VCaP (cell line): ENCODE results near the gene NRXN3.

Experiments used
- H3K27ac ChIP-seq: fragments of 450-650 bp; 2 replicates; pipeline ENCODE4 v1.5.1; 2017
- CTCF ChIP-seq: fragments of 450-650 bp; conservative IDR thresholded peaks from 2 replicates; pipeline ENCODE4 v1.5.1; 2017; ENCODE audit warnings: mild to moderate bottlenecking, moderate library complexity

Gene NRXN3

GRCh38 chr14:78302841-78303240, 132.7 kb downstream of the NRXN3 start:
- no peak for TF ChIP-seq CTCF
- no peak overlapping the region for H3K27ac ChIP-seq

- no peak for TF ChIP-seq CTCF
- H3K27ac ChIP-seq: no peak overlapping the region
Observed at GRCh38 chr14:78307671-78308070, 137.5 kb downstream of the NRXN3 start.

- H3K27ac ChIP-seq: no peak overlapping the region
- no peak for TF ChIP-seq CTCF
Observed at GRCh38 chr14:78308079-78308478, 137.9 kb downstream of the NRXN3 start.

- no peak overlapping the region for H3K27ac ChIP-seq
- no peak for TF ChIP-seq CTCF
Observed at GRCh38 chr14:78310272-78310671, 140.1 kb downstream of the NRXN3 start.

GRCh38 chr14:78313499-78313898, 143.3 kb downstream of the NRXN3 start:
- TF ChIP-seq CTCF: no peak

GRCh38 chr14:78314484-78314883, 144.3 kb downstream of the NRXN3 start:
- H3K27ac ChIP-seq: no peak overlapping the region
- TF ChIP-seq CTCF: no peak

More at GRCh38 chr14:78313499-78313898, 143.3 kb downstream of the NRXN3 start:
- no peak overlapping the region for H3K27ac ChIP-seq

GRCh38 chr14:78316052-78316451, 145.9 kb downstream of the NRXN3 start:
- no peak for TF ChIP-seq CTCF
- no peak overlapping the region for H3K27ac ChIP-seq

- H3K27ac ChIP-seq: no peak overlapping the region
- TF ChIP-seq CTCF: no peak
Observed at GRCh38 chr14:78316786-78317185, 146.6 kb downstream of the NRXN3 start.
